ENCODE measurements around the gene HTATSF1.

HTATSF1 gene, protein sequence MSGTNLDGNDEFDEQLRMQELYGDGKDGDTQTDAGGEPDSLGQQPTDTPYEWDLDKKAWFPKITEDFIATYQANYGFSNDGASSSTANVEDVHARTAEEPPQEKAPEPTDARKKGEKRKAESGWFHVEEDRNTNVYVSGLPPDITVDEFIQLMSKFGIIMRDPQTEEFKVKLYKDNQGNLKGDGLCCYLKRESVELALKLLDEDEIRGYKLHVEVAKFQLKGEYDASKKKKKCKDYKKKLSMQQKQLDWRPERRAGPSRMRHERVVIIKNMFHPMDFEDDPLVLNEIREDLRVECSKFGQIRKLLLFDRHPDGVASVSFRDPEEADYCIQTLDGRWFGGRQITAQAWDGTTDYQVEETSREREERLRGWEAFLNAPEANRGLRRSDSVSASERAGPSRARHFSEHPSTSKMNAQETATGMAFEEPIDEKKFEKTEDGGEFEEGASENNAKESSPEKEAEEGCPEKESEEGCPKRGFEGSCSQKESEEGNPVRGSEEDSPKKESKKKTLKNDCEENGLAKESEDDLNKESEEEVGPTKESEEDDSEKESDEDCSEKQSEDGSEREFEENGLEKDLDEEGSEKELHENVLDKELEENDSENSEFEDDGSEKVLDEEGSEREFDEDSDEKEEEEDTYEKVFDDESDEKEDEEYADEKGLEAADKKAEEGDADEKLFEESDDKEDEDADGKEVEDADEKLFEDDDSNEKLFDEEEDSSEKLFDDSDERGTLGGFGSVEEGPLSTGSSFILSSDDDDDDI

DNA sequence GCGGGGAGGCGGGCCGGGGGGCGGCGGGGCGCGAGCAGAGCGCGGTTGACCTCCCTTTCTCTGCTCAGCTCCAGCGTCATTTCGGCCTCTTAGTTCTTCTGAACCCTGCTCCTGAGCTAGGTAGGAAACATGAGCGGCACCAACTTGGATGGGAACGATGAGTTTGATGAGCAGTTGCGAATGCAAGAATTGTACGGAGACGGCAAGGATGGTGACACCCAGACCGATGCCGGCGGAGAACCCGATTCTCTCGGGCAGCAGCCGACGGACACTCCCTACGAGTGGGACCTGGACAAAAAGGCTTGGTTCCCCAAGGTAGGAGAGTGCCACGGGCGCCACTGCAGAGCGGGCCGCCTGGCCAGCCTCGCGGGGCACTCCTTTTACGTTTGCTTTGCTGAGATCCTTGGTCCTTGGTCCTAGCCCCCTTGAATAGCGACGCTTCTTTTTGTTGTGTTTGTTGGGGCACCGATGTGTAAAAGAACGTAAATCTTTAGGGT, at the start of gene HTATSF1:
Gene HTATSF1, plus strand, starts transcription at position 37 of the 497 bp plus-strand sequence. Its CDS starts 93 bp downstream, at position 130.
- DNase-seq: no peak
- in situ Hi-C loops (cut with HindIII; ENCODE audit: low pct_ligation_motif_present, low pct_unique_long_range_greater_than_20kb, low sequenced_read_pairs): no loop called here

DNA sequence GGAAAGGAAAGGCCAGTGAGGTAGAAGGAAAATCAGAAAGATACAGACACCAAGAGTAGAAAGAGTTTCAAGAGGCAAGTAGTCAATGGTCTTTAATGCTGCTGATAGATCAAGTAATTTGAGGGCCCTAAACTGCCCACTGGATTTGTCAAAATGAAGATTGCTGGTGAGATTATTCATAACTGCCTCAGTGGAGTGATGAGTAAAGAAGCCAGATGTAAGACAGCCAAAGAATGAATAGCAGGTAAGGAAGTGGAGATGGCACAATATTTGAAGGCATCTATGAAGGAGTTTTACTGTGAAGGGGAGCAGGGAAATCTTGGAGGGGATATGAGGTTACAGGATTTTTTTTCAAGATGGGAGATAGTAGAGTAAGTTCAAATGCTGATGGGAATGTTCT, 49.4 kb upstream of the HTATSF1 start:
- no peak for DNase-seq
- in situ Hi-C loops (cut with HindIII; ENCODE audit: low pct_ligation_motif_present, low pct_unique_long_range_greater_than_20kb, low sequenced_read_pairs): no loop called here

DNA sequence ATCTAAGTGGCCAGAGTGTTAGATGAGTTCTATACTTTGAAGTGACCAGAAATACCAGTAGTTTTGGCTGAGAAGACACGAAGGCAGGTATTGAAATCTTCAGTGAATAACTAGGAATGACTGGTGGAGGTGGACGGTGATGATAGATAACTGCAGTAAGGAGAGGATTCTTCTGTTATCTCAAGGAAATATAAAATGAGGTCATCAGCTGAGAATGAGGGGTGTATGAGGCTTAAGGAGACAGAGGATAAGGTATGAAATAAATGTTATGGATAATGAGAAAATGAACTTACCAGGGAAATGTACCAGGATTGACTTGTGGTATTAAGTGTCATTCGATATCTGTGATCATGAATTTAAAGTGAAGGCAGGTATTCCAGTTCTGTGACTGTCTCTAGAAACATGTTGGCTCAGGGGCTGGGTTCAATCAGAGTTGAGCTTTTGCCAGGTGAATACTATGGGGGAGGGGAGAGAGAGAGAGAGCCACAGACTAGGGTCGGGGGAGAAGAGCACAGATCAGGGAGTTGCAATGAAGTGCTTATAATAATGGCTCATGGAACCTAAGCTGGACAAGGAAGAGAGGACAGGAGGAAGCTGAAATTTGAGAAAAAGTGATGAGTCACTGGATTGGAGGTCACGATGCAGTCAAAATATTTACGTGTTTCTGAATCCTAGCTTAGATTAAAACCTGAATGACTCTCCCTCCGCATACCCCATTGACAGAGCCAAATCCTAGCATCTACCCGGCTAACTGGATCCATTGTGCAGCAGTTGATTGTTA, 47.2 kb upstream of the HTATSF1 start:
- in situ Hi-C loops (cut with HindIII; ENCODE audit: low pct_ligation_motif_present, low pct_unique_long_range_greater_than_20kb, low sequenced_read_pairs): no loop called here
- no peak for DNase-seq

DNA sequence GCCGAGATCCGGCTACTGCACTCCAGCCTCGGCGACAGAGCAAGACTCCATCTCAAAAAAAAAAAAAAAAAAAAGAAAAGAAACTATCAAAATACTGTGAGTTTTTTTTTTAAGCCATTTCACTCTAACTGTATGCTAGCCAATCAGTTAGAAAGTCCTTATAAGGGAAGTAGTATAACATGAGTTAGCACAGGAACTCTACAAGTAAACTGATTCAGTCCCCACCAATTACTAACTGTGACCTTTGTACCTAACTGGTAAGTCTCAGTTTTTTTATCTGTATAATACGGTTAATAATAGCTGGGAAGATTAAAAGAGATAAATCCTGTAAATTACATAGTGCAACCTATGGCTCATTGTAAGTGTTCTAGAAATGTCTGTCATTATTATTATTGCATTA, 44.8 kb upstream of the HTATSF1 start:
- in situ Hi-C loops (cut with HindIII; ENCODE audit: low pct_ligation_motif_present, low pct_unique_long_range_greater_than_20kb, low sequenced_read_pairs): no loop called here
- DNase-seq: no peak

DNA sequence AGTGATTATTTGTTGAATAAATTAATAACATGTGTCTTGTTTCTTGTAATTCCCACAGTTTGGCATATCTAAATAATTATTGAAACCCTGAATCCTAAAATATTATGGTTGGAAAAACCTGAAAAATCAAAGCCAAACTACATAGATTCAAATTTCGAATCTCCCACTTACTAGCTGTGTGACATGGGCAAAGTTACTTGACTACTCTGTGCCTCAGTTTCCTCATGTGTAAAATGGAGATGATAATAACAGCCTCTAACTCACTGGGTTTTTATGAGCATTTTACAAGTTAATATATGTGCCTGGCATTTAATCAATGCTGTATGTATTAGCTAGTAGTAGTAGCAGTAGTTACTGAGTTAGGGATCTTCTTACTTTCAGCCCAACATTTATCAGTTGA, 44.3 kb upstream of the HTATSF1 start:
- no peak for DNase-seq
- in situ Hi-C loops (cut with HindIII; ENCODE audit: low pct_ligation_motif_present, low pct_unique_long_range_greater_than_20kb, low sequenced_read_pairs): no loop called here

DNA sequence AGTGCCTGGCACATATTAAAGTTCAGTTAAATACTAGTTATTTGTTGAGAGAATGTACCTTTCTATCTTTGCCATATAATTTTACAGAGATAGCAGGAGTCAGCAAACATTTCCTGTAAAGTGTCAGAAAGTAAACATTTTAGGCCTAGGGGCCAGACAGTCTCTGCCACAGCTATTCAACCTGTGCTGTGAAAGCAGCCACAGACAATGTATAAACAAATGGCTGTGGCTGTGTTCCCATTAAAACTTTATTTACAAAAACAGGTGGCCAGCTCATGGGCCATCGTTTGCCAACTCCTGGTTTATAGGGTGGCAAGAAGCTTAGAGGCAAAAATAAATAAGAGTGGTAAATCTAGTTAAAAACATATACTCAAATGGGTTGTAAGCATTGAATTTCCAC, 43.6 kb upstream of the HTATSF1 start:
- DNase-seq: no peak
- in situ Hi-C loops (cut with HindIII; ENCODE audit: low pct_ligation_motif_present, low pct_unique_long_range_greater_than_20kb, low sequenced_read_pairs): no loop called here

DNA sequence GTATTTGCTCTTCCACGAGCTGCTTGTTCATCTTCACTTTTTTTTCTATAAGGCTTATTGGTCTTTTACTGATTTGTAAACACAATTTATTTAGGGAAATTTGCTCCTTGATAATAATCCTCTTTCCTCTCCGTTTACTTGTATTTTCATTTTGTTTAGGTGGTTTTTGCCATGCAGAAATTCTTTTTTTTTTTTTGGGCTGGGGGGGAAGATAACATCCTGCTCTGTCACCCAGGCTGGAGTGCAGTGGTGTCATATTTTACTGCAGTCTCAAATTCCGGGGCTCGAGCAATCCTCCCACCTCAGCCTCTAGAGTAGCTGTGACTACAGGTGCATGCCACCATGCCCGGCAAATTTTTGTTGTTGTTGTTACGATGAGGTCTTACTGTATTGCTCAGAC, 41.3 kb upstream of the HTATSF1 start:
- in situ Hi-C loops (cut with HindIII; ENCODE audit: low pct_ligation_motif_present, low pct_unique_long_range_greater_than_20kb, low sequenced_read_pairs): no loop called here
- DNase-seq: no peak

DNA sequence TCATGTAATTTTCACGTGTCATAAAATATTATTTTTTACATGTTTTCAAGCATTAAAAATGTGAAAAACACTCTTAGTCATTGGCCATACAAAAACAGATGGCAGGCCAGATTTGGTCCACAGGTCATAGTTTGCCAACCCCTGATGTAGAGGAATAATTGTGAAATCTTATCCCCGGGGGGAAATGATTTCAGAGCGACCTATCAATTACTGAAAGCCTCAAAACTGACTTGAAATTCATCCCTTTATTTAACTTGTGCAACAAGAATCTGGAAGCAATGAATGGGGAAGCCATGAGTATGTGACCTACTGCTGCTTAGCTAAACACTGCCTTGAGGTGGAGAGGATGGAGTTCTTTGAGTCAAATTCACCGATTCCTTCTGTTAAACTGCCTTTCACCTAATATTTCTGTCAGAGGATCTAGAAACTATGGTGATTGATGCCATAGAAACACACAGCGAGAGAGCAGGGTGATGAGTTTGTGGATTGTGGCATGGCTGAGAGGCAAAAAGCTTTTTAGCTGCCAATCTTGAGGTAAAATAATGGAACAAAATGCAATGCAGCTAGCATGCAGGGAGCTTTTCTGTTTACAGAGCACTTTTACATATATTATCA, 40.0 kb upstream of the HTATSF1 start:
- DNase-seq: no peak
- in situ Hi-C loops (cut with HindIII; ENCODE audit: low pct_ligation_motif_present, low pct_unique_long_range_greater_than_20kb, low sequenced_read_pairs): no loop called here

DNA sequence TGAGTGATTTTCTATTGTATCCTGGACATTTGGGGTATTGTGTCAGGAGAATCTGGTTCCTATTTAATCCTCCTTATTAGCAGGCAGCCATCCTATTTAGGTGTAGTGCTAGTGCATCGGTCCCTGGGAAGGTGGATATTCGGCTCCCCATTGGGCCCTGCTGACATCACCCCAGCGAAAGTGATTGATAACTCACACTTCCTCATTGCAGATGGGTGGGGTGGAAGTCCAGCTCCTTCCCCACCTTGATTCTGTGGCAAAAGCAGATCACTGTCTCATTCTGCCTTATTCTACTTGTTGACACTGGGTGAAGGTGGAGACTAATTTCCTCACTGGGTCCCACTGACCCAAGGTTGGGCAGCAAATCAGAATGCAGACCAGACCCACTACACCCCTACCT, 32.8 kb upstream of the HTATSF1 start:
- in situ Hi-C loops (cut with HindIII; ENCODE audit: low pct_ligation_motif_present, low pct_unique_long_range_greater_than_20kb, low sequenced_read_pairs): no loop called here
- DNase-seq: no peak

DNA sequence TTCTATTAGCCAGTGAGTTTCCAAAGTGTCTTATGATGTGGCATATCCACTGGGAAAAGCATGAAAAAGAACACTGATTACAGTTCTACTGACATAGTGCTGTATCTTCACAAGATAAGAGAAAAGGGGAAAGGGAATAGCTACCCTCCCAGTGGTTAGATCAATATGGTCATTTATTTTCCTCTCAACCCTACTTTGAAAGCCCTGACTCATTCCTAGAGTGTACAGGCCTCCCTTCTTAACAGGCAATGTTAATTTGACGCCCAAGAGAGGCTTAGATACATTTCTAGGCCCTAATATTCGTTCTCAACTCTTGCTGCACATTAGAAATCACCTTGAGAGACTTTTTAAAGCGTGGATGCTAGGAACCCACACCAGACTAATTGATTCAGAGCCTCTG, 30.1 kb upstream of the HTATSF1 start:
- no peak for DNase-seq
- in situ Hi-C loops (cut with HindIII; ENCODE audit: low pct_ligation_motif_present, low pct_unique_long_range_greater_than_20kb, low sequenced_read_pairs): no loop called here

DNA sequence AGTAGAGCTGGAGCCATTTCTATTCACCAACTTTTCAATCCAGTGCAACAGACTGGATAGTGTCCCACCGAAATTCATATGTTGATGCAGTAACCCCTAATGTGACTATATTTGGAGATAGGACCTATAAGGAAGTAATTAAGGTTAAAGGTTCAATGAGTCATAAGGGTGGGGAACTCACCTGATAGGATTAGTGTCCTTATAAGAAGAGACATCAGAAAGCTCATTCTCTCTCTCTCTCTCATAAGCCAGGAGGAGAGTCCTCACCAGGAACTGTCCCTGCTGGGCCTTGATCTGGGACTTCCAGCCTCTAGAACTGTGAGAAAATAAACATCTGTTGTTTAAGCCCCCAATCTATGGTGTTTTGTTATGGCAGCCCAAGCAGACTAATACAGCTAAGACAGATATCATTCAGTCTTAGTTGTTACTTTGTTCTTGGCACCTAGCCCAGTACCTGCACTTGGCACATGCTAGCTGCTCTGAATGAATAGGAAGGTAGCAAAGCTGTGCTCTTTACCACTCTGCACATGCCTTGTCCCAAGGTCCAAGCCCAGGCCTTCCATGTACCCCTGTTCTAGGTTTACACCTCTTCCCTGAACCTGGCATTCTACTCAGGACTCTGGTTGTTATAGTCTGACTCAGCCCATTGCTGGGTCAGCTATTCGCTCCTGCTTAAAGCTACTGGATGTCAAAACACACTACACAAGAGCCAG, 28.8 kb upstream of the HTATSF1 start:
- in situ Hi-C loops (cut with HindIII; ENCODE audit: low pct_ligation_motif_present, low pct_unique_long_range_greater_than_20kb, low sequenced_read_pairs): no loop called here
- no peak for DNase-seq

DNA sequence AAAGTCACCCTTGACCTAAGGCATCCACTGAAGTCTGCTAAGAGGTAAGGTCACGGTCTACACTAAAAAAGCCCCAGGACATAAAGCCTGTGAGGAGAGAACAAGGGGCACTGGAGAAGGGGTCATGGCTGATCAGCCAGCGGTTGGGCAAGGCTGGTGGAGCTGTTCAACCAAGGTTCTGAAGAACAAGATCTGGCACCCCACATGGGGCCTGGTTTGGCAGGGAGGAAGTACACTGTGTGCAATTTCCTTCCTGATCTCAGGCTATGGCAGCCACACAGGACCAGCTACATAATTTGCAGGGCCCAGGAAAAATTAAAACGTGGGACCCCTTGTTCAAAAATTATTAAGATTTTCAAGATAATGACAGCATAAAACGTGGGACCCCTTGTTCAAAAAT, 23.7 kb upstream of the HTATSF1 start:
- in situ Hi-C loops (cut with HindIII; ENCODE audit: low pct_ligation_motif_present, low pct_unique_long_range_greater_than_20kb, low sequenced_read_pairs): no loop called here
- DNase-seq: no peak

DNA sequence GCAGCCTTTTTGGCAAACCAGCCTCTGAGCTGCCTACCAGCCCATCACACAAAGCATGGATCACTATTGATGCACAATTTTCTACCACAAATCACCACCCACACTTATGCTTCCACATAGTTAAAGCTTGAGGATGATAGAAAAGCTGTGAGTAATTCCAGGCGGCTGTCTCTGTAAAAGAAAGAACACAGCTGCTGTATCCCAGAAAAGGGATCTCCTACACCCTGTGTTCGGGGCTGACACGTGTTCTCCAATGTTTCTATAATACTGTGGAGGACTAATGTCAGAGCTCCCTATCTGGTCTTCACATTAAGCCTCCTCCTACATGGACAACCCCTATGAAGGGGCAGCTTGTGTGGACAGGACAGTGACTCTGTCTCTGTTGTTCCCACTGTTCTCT, 22.2 kb upstream of the HTATSF1 start:
- DNase-seq: no peak
- in situ Hi-C loops (cut with HindIII; ENCODE audit: low pct_ligation_motif_present, low pct_unique_long_range_greater_than_20kb, low sequenced_read_pairs): no loop called here

DNA sequence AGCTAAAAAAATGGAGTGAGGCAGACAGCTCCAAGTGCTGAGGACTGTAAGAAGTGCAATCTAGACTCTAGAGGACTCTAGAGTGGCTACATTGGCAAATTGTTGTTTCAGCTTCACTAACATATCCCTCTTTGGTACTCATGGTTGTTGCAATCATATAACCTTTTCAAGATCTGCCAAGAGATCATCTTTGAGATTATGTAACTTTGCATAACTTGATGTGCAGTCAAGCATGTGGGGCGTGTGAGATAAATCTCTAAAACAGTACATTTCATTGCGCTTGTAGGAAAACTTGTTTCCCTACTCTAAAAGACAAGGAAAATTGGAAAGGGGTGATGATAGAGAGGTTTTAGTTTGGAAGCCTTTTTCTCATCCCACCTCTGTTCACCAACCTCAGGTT, 20.9 kb upstream of the HTATSF1 start:
- DNase-seq: no peak
- in situ Hi-C loops (cut with HindIII; ENCODE audit: low pct_ligation_motif_present, low pct_unique_long_range_greater_than_20kb, low sequenced_read_pairs): no loop called here

DNA sequence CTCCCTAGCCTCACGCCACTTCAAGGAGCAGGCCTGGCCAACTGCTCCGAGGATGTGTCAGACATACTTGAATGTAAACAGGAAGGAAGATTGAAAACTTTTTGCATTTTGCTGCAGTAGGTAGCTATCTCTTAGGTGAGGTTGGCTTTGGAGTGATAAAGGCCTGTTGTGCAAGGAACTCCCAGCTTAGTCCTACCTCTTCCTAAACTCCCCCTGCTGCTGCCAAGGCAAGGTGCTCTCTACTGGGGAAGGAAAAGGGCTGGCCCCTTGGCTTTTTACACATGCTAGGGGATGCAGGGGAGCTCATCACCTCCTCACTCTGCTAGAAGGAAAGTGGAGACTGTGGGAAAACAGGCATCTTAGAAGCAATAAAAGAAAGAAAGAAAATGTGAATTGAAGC, 20.4 kb upstream of the HTATSF1 start:
- in situ Hi-C loops (cut with HindIII; ENCODE audit: low pct_ligation_motif_present, low pct_unique_long_range_greater_than_20kb, low sequenced_read_pairs): no loop called here
- no peak for DNase-seq

DNA sequence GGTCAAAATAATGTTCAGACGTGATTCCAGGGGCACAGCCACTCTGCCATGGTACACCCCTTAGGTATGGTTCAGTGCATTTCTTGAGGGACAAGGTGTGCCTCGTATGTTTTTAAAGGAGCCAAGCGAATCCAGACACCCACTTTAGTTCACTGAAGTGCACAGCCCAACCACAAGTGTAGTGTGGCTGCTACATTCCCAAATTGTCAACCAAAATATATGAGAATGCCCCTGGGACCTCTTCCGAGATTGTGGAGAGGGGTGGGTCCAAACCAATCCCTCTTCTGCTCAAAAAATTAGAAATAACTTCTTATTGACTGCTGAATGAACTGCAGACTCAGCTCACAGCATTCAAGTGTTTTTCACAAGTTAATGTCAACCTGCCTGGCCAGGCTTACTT, 17.0 kb upstream of the HTATSF1 start:
- in situ Hi-C loops (cut with HindIII; ENCODE audit: low pct_ligation_motif_present, low pct_unique_long_range_greater_than_20kb, low sequenced_read_pairs): no loop called here
- no peak for DNase-seq

DNA sequence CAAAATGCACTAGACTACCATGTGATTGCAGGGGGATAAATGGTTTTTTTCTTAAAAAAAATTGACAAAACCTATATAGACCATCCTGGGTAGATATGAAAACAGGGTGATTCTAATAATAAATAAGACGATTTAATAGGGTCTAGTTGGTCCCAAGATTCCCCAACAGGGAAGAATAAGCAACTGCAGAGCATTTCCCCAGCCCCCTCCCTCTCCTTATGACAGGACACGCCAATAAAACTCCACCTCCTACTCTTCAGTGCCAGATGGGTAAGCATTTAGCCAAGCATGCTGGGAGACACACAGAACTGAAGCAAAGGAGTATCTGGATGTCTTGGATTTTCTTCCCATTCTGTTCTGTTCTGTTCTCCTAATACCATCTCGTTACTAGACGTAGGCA, 9.7 kb upstream of the HTATSF1 start, which contains the start of gene BRS3:
Gene BRS3, plus strand, starts transcription at position 301 of the 400 bp plus-strand sequence. CDS start 168 bp downstream, outside the sequence.
- DNase-seq: no peak
- in situ Hi-C loops (cut with HindIII; ENCODE audit: low pct_ligation_motif_present, low pct_unique_long_range_greater_than_20kb, low sequenced_read_pairs): no loop called here

DNA sequence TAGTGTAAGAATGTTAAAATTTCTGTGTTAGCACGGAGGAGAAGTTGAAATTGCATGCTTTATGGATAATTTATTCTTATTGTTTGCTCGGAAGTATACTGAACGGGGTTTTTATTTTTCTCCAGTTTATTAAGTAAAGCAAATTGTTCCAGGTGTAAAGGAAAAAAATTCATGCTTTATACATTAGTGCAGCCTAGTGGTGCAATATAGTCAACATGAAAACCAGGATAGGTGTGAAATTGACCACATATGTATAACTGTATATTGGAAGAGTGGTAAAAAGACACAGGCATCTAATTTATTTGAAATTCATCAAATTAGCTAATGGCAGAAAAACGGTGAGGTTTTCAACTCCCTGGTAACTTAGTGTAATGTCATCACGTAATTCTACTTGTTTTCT, 8.7 kb upstream of the HTATSF1 start:
- in situ Hi-C loops (cut with HindIII; ENCODE audit: low pct_ligation_motif_present, low pct_unique_long_range_greater_than_20kb, low sequenced_read_pairs): no loop called here
- DNase-seq: no peak

Data from ACHN (cell line).